ENCODE measurements around the gene MYL6.
"Not testable (repeated sequence)": the region's sequence is repeated elsewhere in the genome, so short reads cannot be mapped to it uniquely, and the experiment has no call there.

MYL6 gene

DNA sequence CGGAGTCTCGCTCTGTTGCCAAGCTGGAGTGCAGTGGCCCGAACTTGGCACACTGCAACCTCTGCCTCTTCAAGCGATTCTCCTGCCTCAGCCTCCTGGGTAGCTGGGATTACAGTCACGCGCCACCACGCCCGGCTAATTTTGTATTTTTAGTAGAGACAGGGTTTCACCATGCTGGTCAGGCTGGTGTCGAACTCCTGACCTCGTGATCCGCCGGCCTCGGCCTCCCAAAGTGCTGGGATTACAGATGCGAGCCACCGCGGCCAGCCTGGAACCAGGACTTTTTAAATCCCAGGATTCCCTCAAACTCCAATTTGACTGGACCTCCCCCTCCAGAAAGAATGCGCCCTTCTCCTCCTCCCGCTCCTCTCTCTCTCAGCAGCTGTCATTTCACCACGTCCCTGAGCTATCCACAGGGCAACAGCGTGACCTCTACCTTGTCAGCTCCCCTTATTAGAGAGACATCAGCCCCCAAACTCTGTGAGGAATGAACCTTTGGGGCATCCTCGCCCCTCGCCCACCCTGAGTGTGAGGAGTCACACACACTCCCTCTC, 28.1 kb upstream of the MYL6 start:
- no peak for DNase-seq

DNA sequence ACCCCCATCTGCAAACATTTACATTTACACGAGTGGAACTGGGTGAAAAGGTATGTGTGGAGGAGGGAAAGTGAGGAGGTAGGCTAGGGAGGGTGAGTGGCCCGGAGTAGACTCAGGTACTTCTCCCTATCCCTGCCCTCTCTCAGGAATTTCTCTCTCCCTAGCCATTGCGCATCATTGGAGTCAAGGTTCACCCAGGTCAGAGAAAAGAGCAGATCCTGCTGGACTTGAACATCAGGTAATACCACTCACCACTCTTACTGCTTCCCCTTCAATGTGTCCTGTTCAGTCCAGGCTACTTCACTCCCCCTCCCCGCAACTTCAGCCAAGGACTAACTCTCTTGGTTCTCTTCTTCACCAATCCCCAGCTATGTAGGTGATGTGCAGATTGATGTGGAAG, 27.3 kb upstream of the MYL6 start:
- DNase-seq = no peak

DNA sequence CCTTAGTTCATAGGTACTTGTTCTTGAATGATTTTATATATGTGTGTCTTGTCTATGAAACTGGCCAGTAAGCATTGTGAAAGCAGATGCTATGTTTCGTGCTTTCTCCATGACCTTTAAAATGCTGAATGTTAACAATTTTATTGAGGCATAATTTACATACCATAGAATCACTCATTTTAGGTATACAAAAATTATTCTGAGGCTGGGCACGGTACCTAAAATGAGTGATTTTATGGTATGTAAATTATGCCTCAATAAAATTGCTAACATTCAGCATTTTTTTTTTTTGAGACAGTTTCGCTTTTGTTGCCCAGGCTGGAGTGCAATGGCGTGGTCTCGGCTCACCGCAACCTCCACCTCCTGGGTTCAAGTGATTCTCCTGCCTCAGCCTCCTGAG, 23.3 kb upstream of the MYL6 start:
- DNase-seq = no peak

DNA sequence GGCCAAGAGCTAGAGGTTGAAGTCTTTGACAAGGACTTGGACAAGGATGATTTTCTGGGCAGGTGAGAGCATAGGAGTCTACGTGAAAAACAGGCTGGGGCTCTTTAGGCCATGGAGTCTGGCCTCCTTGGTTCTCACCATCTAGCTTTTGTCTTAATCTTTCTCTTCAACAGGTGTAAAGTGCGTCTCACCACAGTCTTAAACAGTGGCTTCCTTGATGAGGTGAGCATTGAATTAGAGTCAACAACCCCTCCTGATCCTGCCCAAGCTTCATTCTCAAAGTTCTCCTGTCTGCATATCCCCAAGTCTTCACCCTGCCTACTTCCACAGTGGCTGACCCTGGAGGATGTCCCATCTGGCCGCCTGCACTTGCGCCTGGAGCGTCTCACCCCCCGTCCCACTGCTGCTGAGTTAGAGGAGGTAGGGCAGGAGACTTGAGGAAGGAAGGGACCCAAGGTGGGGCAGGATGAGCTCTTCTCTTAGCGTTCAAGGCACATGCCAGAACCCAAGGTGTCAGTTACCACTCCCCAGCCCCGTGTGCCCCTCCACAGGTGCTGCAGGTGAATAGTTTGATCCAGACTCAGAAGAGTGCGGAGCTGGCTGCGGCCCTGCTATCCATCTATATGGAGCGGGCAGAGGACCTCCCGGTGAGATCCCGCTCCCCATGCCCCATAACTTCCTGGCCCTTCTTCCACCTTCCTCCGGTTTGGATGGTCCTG, 20.1 kb upstream of the MYL6 start:
- no peak for DNase-seq

DNA sequence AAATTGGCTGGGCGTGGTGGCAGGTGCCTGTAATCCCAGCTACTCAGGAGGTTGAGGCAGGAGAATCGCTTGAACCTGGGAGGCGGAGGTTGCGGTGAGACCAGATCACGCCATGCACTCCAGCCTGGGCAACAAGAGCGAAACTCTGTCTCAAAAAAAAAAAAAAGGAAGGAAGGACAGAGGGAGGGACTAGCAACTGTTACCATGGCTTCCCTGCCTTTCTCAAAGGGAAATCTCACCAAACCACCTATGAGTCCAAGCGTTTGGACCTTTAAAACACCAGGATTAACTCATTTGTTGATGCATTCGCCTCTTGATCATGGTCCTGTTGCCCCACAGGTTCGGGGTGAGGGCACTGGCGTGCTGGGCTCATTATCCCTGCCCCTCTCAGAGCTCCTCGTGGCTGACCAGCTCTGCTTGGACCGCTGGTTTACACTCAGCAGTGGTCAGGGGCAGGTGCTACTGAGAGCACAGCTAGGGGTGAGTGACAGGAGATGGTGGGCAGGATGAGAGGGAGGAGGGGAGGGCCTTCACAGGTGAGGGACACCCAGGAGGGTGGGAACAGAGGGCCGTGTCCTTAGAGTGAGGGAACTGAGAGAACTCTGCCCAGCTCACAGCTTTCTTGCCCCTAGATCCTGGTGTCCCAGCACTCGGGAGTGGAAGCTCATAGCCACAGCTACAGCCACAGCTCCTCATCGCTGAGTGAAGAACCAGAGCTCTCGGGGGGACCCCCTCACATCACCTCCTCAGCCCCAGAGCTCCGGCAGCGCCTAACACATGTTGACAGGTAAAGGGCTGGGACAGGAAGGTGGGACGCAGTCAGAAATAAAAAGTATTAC, 16.0 kb upstream of the MYL6 start:
- DNase-seq = no peak

DNA sequence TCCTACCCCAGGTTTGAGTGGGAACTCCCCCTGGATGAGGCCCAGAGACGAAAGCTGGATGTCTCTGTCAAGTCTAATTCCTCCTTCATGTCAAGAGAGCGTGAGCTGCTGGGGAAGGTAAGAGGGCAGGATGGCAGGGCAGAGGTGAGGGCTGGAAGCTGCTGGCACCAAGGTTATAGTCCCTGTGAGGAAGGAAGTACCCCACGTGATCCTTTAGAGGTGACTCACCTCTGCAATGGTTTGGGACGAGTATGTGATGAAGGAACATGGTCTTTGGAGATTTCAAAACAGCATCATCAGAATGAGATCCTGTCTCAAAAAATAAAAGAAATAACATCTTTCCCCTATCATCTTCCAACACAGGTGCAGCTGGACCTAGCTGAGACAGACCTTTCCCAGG, 14.9 kb upstream of the MYL6 start:
- DNase-seq = no peak

DNA sequence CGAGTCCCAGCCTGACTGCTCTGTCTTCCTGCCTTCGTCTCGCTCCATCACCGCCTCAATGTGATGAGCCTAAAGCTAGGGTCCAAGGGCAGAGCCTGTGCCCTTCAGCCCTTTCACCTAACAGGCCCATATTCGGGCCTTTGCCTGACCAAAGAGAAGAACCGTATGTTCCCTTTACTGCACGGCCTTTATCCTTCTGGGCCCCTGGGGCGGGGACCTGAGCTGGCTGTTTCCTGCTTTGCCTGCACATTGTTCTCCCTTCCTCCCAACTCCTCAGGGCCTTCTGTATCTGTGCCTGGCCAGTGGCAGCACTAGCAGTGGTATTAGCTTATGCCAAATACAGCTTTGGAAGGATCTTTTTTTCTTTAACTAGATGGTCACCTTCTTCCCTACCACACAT, 14.3 kb upstream of the MYL6 start:
- DNase-seq = no peak

DNA sequence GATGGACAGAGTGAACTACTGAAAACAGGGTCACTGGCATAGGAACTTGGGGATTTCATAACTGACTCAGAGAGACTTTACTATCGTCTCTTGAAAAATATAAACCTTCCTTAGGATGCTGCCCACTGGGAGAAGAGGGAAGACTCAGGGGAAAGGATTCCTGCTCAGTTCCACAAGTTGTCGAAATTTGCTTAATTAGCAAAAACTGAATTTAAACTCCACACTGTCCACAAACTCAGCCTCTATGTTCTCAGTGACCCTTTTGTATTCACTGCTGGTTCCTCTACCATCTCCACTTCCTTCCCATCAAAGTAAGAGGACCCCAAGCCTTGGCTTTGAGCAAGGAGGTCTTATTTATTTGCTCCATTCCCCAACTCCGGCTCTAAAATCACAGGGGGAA, 12.9 kb upstream of the MYL6 start:
- no peak for DNase-seq

DNA sequence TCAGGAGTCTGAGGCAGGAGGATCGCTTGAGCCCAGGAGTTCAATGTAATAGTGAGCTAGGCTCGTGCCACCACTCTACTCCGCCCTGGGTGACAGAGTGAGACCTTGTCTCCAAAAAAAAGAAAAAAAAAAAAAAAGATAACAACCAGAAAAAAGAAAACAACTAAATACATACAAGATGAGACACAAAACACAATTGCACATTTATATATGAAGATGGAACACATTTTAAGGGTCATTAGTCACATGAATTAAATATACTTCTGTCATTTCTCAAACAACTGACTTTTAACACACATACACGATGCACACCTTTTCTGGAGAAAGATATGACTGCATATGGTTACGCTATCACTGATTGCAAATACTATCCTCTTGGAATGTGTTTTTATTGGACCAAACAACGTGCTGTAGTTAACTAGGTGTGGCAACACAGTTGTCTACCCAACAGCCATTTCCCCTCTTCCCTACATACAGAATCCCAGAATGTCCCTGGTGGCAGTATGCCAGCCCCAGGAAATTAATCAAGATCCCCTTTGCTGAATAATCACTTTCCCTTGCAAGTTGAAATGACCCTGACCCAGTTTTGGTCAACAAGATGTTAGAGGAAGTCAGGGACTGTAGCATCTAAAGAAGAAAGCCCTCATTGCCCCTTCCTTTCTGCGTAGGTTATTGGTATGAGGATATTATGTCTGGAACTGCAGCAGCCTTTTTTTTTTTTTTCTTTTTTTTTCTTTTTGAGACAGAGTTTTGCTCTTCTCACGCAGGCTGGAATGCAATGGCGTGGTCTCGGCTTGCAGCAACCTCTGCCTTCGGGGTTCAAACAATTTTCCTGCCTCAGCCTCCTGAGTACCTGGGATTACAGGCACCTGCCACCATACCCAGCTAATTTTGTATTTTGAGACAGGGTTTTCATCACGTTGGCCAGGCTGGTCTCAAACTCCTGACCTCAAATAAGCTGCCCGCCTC, 11.4 kb upstream of the MYL6 start:
- DNase-seq = no peak

DNA sequence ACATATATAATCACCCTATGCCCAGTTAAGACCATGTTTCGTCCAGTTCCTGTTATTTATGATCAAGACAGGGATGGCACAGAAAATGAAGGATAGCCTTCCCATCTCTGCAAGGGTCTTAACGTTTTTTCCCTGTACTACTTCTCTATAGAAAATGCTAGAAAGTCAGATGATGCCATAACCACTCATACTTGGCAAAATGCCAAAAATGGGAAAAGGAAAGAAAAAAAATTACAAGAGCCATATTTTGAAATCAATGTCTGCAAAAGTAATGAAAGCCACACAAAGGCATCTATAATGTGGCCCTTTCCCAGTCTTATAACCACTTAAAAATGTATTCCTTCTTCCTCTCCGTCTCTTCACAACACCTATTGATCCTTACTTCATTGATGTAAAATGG, 7.6 kb upstream of the MYL6 start:
- DNase-seq = no peak

DNA sequence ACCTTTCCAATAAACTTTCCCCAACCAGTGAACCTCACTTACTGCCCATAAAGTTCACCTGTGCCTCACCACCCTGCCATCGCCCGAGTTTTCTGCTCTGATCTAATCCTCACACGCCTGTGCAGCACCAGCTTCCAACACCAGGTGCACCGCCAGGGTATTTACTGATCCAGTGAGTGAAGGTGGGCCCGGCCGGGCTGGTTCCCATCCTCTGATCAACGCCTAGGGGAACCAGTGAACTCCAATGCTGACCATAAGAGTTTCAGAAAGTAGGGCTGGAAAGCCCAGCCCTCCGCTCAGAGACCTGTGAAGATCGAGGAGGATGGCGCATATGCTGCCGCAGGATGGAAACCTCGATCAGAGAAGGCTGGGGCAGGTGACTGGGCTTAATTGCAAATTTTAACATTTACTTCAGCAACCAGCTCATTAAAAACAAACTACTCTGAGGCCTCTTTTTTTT, 6.5 kb upstream of the MYL6 start:
- peak; percentile 56 for DNase-seq

DNA sequence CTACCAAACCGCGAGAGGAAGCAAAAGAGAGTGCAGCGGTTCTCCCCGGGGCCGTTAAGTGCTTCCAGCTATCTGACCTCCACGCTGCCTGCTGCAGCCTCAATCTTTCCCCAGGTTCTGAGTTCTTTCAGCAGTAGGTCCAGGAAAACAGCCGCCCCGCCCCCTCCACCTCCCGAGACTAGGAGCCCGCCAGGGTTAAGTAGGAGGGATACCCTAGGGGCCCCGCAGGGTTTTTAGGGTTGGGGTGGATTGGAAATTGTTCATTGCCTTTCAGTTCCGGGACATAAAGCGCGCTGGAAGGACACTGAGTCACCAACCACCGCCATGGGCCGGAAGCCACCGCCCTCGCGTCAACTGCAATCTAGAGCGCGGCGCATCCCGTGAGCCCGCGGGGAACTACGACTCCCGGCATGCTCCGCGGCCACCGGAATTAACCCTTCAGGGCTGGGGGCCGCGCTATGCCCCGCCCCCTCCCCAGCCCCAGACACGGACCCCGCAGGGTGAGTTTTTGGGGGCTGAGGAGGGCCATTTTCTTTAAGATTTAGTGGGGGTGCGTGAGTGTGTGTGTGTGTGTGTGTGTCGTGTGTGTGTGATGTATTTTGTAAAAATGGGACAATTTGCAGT, 5.9 kb upstream of the MYL6 start, which contains the start of gene MYL6B:
TSS of gene MYL6B (plus strand) at position 456 of the 624 bp plus-strand sequence. CDS start 1,332 bp downstream, outside the sequence.
- DNase-seq = peak; percentile 72

DNA sequence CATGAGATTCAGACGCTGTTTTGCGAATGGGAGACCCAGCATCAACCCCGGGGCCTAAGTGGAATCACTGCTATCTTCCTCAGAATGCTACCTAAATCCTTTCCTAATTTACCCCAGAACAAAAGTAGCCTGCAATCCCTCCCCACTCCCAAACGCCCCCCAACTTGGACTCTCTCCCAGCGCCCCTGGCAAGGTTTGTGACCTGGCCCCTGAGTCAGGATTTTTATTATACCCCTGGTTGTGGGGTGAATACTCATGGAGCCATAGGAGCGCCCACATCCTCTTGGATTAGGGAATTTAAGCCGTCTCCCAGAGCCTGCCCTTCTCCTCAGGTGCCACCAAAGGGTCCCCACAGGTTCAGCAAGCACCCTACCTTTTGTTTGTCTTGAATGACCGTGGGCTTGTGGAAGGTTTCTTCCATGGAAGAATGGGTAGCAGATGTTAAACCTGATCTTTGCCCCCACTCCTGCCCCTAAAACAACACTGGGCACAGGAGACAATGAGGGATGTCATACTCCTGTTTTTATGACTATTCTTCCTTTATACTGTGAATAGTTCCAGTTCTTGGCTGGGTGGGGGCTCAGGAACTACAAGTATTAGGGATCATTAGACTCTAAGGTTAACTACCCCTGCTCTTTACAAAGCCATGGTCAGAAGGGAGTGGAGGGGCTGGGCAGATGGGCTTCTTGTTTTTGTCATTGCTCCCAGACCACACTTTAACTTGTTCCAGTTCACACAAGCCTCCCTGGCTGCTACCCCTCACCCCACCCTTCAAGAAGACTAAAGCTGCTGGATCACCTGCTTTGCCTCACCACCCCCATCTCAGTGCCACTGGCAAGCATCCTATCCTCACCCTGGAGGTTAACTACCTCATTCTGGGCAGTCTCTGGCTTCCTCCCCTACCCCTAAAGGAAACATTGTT, 5.1 kb upstream of the MYL6 start:
- no peak for DNase-seq

DNA sequence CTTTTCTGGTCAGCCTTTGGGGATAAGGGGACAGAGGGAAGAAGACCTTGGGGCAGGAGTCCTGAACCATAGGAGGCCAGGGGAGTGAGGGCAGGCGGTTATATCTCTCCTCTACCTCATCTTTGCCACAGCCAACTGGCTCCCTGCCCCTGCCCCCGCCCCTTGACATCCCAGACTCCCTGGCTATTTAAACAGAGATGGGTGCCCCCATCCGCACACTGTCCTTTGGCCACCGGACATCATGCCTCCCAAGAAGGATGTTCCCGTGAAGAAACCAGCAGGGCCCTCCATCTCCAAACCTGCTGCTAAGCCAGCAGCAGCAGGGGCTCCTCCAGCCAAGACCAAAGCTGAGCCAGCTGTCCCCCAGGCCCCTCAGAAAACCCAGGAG, 4.5 kb upstream of the MYL6 start:
- no peak for DNase-seq

DNA sequence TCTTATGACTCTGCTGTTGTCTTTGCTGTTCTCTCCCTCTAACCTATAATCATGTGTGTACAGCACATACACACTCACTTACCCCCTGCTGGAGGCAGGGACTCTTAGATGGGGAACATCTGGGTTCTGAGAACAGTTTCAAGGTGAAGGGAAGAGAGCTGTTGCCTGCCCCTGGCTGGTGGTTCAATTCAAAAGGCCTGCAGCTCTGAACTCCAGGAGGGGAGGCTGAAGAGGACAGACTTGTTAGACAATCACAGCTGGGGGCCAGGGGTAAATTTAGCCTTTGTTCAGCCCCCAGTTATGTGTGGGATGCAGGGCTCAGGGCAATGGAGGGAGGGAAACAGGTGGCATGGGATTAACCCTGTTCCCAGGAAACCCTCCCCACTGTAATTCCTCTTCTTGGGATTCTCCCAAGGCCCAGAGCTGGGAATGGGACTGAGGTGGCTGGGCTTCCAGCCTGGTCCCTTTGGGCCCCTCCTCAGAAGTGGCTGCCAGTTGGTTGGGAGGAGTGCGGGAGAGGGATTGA, 3.9 kb upstream of the MYL6 start:
- DNase-seq = no peak

DNA sequence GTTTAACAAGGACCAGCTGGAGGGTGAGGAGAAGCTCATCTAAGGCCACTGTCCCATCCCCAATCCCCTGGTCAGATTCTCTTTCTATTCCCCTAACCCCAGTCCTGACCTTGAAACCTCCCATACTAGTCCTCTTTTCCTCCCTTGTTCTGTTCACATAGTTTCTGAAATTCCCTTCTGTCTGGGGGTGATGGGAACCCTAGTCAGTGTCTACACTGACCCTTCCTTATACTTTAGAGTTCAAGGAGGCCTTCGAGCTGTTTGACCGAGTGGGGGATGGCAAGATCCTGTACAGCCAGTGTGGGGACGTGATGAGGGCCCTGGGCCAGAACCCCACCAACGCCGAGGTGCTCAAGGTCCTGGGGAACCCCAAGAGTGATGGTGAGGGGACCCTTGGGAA, 3.3 kb upstream of the MYL6 start:
- DNase-seq = no peak

DNA sequence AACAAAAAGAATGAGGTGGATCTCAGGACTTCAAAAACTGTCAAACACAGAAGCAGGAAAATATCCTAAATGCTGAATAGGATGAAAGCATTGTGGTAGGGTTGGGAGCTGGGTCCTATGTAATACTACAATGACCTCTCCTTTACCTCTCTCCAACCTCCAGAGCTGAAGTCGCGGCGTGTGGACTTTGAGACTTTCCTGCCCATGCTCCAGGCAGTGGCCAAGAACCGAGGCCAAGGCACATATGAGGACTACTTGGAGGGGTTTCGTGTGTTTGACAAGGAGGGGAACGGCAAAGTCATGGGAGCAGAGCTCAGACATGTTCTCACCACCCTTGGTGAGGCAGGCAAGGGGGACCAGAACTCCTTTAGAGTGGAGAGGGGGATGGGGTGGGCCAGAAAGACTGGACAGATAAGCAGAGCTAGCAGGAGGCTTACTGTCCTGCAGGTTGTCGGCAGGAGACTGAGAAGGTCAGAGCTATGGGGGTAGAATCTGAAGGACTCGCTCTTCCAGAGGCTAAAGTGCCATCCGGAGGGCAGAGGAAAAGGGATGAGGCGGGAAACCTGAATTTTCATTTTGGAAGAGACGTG, 2.8 kb upstream of the MYL6 start:
- DNase-seq = no peak

DNA sequence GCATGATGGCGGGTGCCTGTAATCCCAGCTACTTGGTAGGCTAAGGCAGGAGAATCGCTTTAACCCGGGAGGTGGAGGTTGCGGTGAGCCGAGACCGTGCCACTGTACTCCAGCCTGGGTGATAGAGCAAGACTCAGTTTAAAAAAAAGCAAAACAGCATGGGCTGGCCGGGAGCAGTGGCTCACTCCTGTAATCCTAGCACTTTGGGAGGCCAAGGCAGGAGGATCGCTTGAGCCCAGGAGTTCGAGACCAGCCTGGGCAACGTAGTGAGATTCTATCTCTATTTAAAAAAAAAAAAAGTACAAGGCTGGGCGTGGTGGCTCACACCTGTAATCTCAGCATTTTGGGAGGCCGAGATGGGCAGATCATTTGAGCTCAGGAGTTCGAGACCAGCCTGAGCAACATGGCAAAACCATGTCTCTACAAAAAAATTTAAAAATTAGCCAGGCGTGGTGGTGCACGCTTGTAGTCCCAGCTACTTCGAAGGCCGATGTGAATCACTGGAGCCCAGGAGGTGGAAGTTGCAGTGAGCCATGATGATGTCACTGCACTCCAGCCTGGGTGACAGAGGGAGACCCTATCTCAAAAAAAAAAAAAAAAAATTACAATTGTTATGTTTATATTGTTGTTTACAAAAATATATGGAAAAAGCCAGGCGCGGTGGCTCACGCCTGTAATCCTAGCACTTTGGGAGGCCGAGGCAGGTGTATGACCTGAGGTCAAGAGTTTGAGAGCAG, 1.5 kb upstream of the MYL6 start:
- not testable (repeated sequence) for DNase-seq

DNA sequence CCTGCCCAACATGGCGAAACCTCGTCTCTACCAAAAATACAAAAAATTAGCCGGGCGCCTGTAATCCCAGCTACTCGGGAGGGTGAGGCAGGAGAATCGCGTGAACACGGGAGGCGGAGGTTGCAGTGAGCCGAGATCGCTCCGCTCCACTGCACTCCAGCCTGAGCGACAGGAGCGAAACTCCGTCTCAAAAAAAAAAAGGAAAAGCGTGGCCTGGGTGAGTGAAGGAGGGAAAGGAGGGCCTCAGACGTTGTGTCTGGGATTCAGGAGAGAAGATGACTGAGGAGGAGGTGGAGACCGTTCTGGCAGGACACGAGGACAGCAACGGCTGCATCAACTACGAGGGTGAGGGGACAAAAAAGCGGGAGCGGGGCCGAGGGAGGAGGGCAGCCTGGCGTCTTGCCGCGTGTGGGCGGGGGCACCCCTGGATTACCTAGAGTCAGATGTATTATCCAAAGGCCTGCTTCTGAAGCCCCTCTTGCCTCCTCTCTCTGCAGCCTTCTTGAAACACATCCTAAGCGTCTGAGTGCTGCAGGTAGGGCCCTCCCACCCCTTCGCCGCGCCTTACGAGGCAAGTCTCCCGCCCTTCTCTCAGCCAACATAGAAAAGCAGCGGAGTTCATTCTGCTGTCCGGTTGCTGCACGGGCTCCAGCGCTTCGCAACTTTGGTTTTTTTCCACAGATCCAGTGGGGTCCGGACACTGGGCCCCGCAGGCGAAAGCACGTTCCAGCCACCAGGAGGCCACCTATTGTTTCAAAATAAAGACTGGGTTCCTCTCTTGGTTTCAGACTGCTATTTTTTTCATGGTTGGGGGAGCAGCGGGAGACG, 744 bp upstream of the MYL6 start:
- peak; percentile 85 for DNase-seq
